Liver (tissue), 9 donors: ENCODE measurements around the gene PCSK6. TPM values are rescaled to one million over a fixed set of nuclear protein-coding genes. Genes with fewer than 3 reads are reported as not detected.

Source experiments
- DNase-seq: peaks from one replicate; pipeline ENCODE4 v3.0.0-alpha.2; 2017; ENCODE audit warnings: low spot score
- H3K27ac ChIP-seq, 2 donors: one replicate each; pipeline ENCODE4 v1.7.0; 2013; ENCODE audit warnings: inconsistent platforms in 2 of 2, low read length in 2 of 2, control low read depth in 1 of 2, low read depth in 1 of 2, mild to moderate bottlenecking in 1 of 2
- H3K27me3 ChIP-seq, 4 donors: one replicate each; pipeline versions ENCODE4 v1.6.1 to v1.7.0; 2013; ENCODE audit warnings: low read length in 3 of 4, inconsistent platforms in 1 of 4, mild to moderate bottlenecking in 1 of 4, moderate library complexity in 1 of 4; ENCODE audit not compliant: control insufficient read depth in 4 of 4, insufficient read depth in 4 of 4
- H3K36me3 ChIP-seq, 4 donors: one replicate each; pipeline versions ENCODE4 v1.6.1 to v1.7.0; 2013; ENCODE audit warnings: low read length in 3 of 4, mild to moderate bottlenecking in 3 of 4, low read depth in 1 of 4, moderate library complexity in 1 of 4; ENCODE audit not compliant: control insufficient read depth in 4 of 4, insufficient read depth in 3 of 4
- H3K4me1 ChIP-seq, 4 donors: one replicate each; pipeline versions ENCODE4 v1.6.1 to v1.7.0; 2013; ENCODE audit warnings: low read length in 3 of 4, mild to moderate bottlenecking in 3 of 4, moderate library complexity in 1 of 4; ENCODE audit not compliant: control insufficient read depth in 4 of 4, insufficient read depth in 4 of 4
- H3K4me3 ChIP-seq, 3 donors: one replicate each; pipeline versions ENCODE4 v1.6.1 to v1.7.0; 2013; ENCODE audit warnings: low read length in 3 of 3, control low read depth in 1 of 3, low read depth in 1 of 3, mild to moderate bottlenecking in 1 of 3
- H3K9ac ChIP-seq, 2 donors: one replicate each; pipeline ENCODE4 v1.7.0; 2013; ENCODE audit warnings: low read length in 2 of 2, mild to moderate bottlenecking in 2 of 2, moderate library complexity in 2 of 2, control low read depth in 1 of 2, low read depth in 1 of 2
- H3K9me3 ChIP-seq, 4 donors: one replicate each; pipeline versions ENCODE4 v1.6.1 to v1.7.0; 2013; ENCODE audit warnings: low read length in 3 of 4; ENCODE audit not compliant: control insufficient read depth in 4 of 4
- ATF3 ChIP-seq: IDR thresholded peaks from 2 replicates; pipeline ENCODE4 v1.6.1; 2016; ENCODE audit warnings: antibody characterized with exemption
- CTCF ChIP-seq: fragments of 150-350 bp; IDR thresholded peaks from 2 replicates; pipeline ENCODE4 v1.5.1; 2017; ENCODE audit warnings: improper control_type of control experiment, low read depth, low read length; ENCODE audit not compliant: missing input control
- FOXA1 ChIP-seq: IDR thresholded peaks from 2 replicates; pipeline ENCODE4 v1.6.1; 2016; ENCODE audit warnings: antibody characterized with exemption
- FOXA2 ChIP-seq: IDR thresholded peaks from 2 replicates; pipeline ENCODE4 v1.6.1; 2016; ENCODE audit warnings: antibody characterized with exemption
- GABPA ChIP-seq, 2 donors: IDR thresholded peaks in 1 of 2; conservative IDR thresholded peaks in 1 of 2; 2 replicates each; pipeline ENCODE4 v1.6.1; 2016; ENCODE audit warnings: antibody characterized with exemption in 2 of 2, mild to moderate bottlenecking in 1 of 2, moderate library complexity in 1 of 2
- HNF4A ChIP-seq, 2 donors: conservative IDR thresholded peaks; 2 replicates each; pipeline ENCODE4 v1.6.1; 2016; ENCODE audit warnings: antibody characterized with exemption in 2 of 2, mild to moderate bottlenecking in 2 of 2
- JUND ChIP-seq, 2 donors: IDR thresholded peaks; 2 replicates each; pipeline ENCODE4 v1.6.1; 2016; ENCODE audit warnings: antibody characterized with exemption in 2 of 2
- MAX ChIP-seq: IDR thresholded peaks from 2 replicates; pipeline ENCODE4 v1.6.1; 2016; ENCODE audit warnings: antibody characterized with exemption
- NR2F2 ChIP-seq: IDR thresholded peaks from 2 replicates; pipeline ENCODE4 v1.6.1; 2016; ENCODE audit warnings: antibody characterized with exemption
- RAD21 ChIP-seq, 2 donors: IDR thresholded peaks; 2 replicates each; pipeline ENCODE4 v1.6.1; 2016; ENCODE audit warnings: antibody characterized with exemption in 2 of 2, mild to moderate bottlenecking in 2 of 2
- REST ChIP-seq: IDR thresholded peaks from 2 replicates; pipeline ENCODE4 v1.6.1; 2016; ENCODE audit warnings: antibody characterized with exemption, mild to moderate bottlenecking
- RXRA ChIP-seq, 2 donors: IDR thresholded peaks; 2 replicates each; pipeline ENCODE4 v1.6.1; 2017 to 2018; ENCODE audit warnings: antibody characterized with exemption in 2 of 2, mild to moderate bottlenecking in 1 of 2
- SP1 ChIP-seq: IDR thresholded peaks from 2 replicates; pipeline ENCODE4 v1.6.1; 2018; ENCODE audit warnings: antibody characterized with exemption, mild to moderate bottlenecking
- TAF1 ChIP-seq: conservative IDR thresholded peaks from 2 replicates; pipeline ENCODE4 v1.6.1; 2016; ENCODE audit warnings: antibody characterized with exemption, mild to moderate bottlenecking
- YY1 ChIP-seq: IDR thresholded peaks from 2 replicates; pipeline ENCODE4 v1.6.1; 2016; ENCODE audit warnings: antibody characterized with exemption, mild to moderate bottlenecking
- ZBTB33 ChIP-seq: IDR thresholded peaks from 2 replicates; pipeline ENCODE4 v1.6.1; 2016; ENCODE audit warnings: antibody characterized with exemption
- WGBS: extraction: QIAGEN DNeasy Blood & Tissue Kit; methylation state at CpG from one replicate; pipeline ENCODE4 v1.1.7; 2013; 5-methylcytosine and 5-hydroxymethylcytosine counted together
- polyA plus RNA-seq, 2 donors: library from polyadenylated mRNA; stranded (reverse) in 1 of 2; unstranded in 1 of 2; fragments of 200-250 nt in 1 of 2; fragments of >200 nt in 1 of 2; fragmentation: Nextera tagmentation in 1 of 2; extraction: Ambion mirVana in 1 of 2; gene quantifications; one replicate each; pipeline versions ENCODE4 v1.2.1 to v1.2.3, GENCODE V29; 2013 to 2015
- total RNA-seq, 2 donors: library from RNA; depleted of rRNA; stranded (reverse); fragments of >200 nt; gene quantifications; one replicate each; pipeline ENCODE4 v1.2.3, GENCODE V29; 2014
- donor health status: healthy.
- donor health status: healthy.
- donor health status: healthy.
- donor health status: healthy.
- donor health status: healthy.

Gene PCSK6
- total and polyA plus RNA-seq, 4 donors = 94.8 to 398 (median 168) TPM

- Histone ChIP-seq H3K27me3 (no peaks in the 10 kb centered on the region), H3K4me3 (peak overlapping the region in 1 of 3 donors; percentile 53), H3K27ac (no peak overlapping the region), H3K9ac (peak overlapping the region in 1 of 2 donors; percentile 27), H3K9me3 (no peaks in the 10 kb centered on the region), H3K36me3 (no peaks in the 10 kb centered on the region), H3K4me1 (peaks cover 2 to 31% (median 17%) of the 10 kb centered on the region in 4 donors)
- TF ChIP-seq RXRA (IDR thresholded peaks at IDR 0.05) (no peak), ATF3 (no peak), CTCF (no peak), MAX (no peak), ZBTB33 (no peak), FOXA1 (no peak), JUND (IDR thresholded peaks at IDR 0.05) (no peak), RAD21 (IDR thresholded peaks at IDR 0.05) (no peak), NR2F2 (no peak), HNF4A (conservative IDR thresholded peaks at IDR 0.05) (no peak), FOXA2 (no peak), TAF1 (no peak), YY1 (no peak), GABPA (IDR thresholded peaks at IDR 0.05 in 1 of 2, conservative IDR thresholded peaks at IDR 0.05 in 1 of 2) (no peak), REST (no peak), SP1 (no peak)
- DNase-seq = no peak
- 84% methylated on average over 22 of the region's 22 CpGs for WGBS
These were observed 6.1 kb upstream of the PCSK6 start for GRCh38 chr15:101495334-101496197.
